Inferior parietal cortex (tissue), 1 donor: ENCODE measurements around the gene SERINC5.
"Not testable (repeated sequence)": the region's sequence is repeated elsewhere in the genome, so short reads cannot be mapped to it uniquely, and the experiment has no call there.

ENCODE experiments used
- DNase-seq: peaks from one replicate; pipeline ENCODE4 v3.0.0-alpha.2; 2016; ENCODE audit errors: extremely low spot score

SERINC5 gene

DNA sequence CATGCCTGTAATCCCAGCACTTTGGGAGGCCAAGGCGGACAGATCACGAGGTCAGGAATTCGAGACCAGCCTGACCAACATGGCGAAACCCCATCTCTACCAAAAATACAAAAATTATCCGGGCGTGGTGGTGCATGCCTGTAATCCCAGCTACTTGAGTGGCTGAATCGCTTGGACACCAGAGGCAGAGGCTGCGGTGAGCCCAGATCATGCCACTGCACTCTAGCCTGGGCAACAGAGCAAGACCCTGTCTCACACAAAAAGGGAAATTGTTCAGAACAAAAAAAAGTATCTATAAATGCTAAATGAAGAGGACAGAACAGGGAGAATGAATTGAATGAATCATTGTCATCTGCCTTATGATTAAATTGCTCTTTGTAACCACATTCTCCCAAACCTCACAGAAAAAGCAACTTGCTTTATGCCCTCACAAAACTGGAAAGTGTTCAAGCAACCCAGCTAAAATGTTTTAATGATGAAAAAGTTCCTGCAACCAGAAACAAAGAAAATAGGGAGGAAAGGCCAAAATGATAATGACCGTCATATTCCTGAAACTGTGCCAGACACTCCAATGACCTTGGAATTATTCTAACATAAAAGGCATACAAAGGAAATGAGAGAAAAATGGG, 83.7 kb downstream of the SERINC5 start:
- DNase-seq: no peak

DNA sequence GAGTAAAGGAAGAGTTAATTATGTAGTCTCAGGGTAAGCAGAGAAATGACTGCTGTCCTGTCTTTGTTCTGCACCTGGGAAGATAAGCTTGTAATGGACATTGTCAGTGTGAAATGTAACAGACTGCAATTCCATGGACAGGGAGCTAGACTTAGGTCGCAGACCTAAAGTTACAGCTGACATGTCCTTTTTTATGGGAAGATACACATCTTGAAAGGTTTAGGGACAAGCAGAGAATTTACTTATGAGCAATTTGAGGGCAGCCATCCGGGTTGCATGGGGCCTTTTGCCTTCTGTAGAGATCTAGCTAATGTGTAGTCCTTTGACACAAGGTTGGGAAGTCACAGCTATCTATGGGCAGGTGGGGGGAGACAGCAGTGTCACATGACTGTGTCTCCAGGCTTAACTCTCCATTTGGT, 85.7 kb downstream of the SERINC5 start:
- no peak for DNase-seq

DNA sequence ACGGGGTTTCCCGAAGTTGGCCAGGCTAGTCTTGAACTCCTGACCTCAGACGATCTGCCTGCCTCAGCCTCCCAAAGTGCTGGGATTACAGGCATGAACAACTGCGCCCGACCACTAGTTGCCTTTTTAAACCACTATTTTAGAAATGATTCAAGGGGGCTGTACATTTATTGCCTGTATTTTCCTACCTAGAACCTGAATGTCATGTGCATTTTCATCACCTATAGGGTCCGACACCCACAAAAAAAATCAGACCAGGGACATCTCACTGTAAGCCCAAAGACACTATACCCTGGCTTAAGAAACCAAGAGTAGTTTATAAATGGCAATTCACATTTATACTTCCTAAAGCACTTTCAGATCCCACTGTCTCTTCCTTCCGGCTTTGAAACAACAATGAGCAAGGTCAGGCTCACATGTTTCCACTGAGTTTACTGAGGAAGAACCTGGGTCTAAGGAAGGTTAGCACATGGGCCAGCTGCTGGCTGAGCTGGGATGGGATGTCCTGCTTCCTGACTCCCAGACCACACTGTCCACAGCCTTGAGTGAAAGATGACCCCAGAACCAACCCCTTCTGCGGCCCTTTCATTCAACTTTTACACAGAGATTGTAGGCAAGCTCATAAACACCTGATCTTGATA, 87.3 kb downstream of the SERINC5 start:
- DNase-seq: no peak

DNA sequence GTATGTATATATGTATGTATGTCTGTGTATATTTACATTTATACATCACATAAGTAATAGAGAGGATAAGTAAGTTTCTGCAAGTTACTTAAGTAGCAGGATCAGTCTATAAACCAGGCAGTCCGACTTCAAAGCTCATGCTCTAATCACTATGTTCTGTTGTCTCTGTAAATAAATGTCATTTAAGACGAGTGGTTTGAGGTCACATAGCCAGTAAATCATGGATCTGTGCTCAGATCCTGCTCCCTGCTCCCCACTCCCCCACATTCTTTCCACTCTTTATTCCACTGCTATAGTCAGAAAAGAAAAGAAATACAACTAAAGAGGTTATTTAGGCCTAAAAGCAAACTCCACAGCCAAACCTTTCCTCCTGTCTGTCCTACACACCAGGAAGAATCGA, 90.4 kb downstream of the SERINC5 start:
- DNase-seq: no peak

DNA sequence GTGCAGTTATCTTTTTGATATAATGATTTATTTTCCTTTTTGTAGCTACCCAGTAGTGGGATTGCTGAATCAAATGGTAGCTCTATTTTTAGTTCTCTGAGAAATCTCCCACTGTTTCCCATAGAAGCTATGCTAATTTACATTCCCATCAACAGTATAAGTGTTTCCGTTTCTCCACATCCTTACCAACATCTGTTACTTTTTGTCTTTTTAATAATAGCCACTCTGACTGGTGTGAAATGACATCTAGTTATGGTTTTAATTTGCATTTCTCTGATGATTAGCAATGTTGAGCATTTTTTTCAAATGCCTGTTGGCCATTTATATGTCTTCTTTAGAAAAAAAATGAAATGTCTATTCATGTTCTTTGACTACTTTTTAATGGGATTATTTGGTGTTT, 94.7 kb downstream of the SERINC5 start:
- DNase-seq: no peak

DNA sequence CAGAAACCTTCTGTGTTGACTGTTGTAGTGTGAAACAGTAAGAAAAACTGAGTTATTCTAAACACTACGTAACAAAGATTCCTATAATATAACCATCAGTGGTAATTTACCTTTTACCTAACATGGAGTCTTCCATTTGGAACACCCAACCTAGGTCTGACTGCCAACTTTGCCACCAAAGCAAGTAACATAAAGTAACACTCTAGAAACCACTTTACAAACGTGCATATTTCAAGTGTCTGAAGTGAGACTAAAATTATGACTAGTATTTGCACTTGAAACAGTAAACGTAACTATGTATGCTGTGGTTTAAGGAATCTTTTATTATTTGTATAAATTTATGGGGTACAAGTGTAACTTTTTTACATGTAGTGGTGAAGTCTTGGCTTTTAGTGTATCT, 95.6 kb downstream of the SERINC5 start:
- no peak for DNase-seq

DNA sequence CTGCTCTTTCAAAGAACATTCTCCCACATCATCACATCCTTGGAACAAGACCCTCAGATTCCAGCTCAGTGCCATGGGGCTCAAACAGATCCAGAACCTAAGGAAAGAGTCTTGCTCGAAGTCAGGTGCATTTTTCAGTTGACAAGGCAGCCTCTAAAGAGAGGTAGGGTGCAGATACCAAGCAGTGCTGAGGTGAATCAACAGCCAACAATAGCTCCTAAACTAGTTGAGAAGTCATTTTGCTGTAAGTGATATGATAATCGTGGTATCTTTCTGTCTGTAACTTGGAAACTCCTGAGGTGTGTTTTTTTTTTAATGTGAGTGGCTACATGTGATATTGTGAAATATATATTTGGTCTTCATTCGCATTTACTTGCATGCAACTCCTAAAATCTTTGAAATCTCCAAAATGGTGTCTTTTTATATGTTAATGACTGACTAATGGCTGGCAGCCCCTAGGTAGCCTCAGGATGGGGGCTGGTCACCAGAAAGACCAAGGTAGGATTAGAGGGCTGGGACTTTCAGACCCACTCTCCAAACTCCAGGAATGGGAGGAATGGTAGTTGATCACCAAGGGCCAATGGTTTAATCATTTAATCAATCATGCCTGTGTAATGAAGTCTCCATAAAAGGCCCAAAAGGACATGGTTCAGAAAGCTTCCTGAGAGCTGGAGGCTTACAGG, 96.6 kb downstream of the SERINC5 start:
- no peak for DNase-seq

DNA sequence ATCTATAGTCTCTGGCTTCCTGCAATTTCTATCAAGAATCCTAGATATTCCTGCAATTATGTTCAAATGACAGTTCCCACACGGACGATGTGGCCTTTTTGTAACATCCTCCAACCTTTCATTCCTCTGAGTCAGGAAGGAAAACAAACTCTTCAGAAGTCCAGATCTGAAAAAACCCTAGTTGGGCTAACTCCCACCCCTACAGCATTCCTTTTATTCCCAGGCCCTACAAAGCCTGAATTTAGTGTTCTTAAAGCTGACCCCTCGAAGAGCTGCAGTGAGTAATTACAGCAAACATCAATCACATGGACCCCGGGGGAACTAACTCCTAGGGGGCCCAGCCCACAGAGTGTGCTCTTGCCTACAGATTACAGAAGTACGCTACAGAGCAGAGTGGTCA, 99.7 kb downstream of the SERINC5 start:
- DNase-seq: no peak

DNA sequence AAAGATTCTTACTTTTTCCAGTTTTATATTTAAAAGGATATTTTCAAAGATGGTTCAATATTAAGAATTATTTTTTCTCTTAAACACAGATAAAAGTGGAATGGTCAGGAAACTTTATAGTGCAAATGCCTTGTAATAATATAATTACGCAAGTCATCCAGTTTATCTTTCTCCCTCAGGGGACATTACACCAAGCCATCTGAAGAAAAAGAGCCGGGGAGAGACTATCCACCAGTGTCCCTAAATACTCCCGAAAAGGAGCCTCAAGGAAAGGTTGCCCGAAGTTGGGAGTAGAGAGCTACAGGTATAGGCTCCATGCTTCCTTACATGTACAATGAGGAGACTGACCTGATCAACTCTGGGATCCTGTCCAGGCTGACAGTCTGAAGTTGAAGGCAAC, 101.1 kb downstream of the SERINC5 start:
- DNase-seq: no peak

DNA sequence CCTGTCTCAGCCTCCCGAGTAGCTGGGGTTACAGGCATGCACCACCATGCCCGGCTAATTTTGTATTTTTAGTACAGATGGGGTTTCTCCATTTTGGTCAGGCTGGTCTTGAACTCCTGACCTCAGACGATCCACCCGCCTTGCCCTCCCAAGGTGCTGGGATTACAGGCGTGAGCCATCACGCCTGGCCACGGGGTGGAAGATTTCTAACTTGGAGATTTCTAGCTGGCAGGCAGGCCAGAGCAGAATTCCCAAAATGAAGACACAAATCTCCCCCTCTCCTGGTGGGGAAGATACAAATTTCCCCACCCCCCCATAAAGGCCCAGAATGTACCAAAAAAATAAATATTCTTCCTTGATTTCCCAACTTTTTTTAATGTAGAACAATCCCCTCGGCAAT, 101.6 kb downstream of the SERINC5 start:
- DNase-seq: not testable (repeated sequence)

DNA sequence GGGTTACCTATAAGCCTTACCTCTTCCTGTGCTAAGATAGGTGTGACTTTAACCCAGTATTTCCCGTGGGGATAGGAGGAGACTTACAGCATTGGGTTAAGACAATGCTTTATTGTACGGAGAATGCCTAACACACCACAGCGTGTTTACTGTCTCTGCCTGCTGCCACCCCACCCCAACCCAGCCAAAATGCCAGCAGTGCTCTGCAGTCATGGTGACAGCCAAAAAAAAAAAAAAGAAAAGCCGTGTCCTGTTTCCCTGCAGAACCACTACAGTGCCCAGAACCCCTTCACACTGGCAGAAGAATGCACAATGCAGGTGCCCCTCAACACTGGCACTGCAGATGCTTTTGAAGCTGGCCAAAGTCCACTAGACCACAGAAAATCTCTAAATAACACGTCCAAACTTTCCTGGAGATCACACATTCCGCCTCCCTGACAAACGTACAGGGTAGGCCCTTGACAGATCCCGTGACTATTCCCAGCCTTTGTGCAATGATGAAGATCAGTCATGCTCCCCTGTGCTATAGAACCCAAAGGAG, 102.2 kb downstream of the SERINC5 start:
- DNase-seq: no peak

DNA sequence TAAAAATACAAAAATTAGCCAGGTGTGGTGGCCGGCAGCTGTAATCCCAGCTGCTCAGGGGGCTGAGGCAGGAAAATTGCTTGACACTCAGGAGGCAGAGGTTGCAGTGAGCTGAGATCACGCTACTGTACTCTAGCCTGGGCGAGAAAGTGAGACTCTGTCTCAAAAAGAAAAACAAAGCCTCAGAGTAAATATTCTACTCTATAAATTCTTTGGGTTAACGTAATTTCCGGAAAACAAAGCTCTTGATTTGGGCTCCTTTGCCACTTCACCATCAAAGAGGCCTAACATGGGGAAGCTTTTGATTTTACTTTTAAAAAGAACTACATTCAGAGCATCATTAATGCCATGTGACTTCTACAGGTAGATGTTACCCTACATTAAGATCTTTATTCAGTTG, 103.1 kb downstream of the SERINC5 start:
- DNase-seq: no peak

DNA sequence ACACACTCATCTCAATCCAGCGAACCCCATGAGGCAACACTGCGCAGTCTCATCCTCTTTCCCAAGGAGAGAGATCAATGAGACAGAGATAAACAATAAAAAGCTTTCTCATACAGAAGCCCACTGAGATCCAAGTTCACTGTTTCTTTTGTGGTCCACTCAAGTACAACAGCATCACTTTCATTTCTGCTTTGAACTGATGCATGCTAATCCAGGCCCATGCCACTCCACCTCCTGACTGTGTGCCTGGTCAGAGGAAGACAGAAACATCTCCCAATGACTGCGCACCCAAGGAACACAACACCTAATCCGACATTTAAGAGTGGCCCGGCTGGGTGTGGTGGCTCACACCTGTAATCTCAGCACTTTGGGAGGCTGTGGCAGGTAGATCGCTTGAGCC, 104.0 kb downstream of the SERINC5 start:
- no peak for DNase-seq

DNA sequence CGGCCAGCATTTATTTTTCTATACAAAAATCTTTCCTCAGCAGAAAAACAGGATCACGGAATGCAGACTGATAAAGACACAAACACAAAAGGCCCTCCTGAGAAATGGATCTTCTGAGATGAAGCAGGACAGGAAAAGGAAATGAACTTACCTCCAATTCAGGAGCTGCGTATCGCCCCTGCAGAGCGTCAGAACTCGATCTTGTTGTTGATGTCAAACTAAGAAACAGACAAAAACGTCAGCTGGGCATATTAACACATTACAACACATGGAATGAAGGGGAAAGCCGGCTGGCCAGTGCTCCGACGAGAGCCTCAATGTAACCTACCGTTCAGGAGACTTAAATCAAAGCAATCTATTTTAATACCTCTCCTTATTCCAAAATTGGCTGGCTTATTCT, 105.1 kb downstream of the SERINC5 start:
- no peak for DNase-seq

DNA sequence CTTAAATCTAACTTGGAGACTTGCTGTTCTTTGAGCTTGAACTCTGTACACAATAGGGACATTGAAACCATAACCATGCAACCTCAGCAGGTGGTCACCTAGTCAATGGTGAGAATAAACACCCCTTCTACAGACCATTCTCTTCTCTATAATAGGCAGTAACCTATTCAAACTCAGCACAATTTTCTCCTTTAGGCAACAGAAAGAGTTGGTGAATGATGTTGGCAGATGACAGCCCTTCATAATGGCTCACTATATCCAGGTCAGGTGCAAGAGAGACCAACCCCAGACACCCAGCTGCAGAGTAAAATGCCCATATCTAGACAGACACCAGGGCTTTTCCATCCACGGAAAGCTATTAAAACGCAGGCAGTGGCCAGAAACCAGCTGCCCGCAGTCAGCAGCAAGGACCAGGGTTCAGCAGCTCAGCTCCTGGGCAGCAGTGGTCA, 106.7 kb downstream of the SERINC5 start:
- peak; percentile 57 for DNase-seq

DNA sequence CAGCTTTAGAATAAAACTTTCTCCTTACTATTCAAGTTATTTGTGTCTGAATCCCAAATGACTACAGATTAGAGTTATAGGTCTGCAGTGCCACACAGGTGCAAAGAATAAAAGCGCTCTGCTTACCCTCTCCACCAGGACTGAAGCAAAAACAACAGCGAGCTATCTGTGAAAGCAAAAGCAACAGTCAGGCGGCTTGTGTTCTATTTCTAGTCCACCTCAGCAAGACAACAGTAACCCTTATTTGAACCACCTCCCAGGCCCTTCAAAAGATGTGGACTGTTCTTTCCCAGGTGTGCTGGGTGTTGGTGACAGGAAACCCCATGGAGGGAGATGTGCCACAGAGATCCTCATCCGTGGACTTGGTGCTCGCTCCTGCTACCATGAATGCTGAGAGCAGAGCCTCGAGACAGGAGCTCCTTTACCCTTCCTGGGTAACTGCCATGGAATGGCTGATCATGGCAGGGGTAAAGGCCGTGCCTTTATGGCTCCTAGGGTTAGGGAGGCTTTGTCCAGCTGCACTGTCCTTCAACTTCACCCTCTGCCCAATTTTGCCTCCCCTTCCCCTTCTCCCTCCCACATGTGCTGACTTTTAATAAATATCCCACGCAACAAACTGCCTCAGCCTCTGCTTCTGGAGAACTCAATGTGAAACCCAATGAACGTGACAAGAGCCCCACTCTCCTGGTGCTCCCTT, 108.6 kb downstream of the SERINC5 start:
- DNase-seq: no peak

DNA sequence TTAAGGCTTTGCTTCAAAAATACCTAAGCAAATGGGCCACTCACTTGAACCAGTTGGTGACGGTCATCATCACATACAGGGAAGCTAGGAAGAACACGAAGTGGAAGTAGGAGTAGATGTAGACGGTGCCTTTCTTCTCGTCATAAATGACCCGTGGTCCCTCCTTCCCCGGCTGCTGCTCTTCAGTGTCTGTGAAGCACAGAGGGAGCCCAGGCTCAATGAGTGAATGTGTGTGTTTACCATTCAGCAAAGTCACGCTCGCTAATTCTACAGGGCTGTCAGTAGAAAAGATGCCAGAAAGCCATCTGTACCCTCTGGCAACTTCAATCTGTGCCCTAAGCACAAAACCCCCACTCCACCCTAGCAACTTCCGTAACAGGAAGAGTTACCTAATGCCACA, 109.8 kb downstream of the SERINC5 start:
- DNase-seq: no peak

DNA sequence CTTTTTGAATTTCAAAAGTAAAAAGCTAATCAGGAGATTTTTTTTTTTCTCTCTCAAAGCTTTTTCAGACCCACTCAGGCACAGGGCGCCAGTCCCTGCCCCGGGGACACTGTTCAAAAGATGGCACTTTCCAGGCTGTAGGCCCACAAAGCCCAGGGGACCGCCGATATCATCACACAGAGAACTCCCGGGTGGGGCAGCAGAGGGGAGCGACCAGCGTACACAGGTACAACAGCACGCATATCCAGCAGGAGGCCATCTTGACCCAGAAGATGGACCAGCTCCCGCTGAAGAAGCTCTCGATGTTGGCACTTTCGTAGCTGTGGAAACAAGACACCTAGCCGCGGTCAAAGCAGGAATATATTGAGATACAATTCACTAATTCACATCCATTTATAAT, 112.4 kb downstream of the SERINC5 start:
- no peak for DNase-seq

DNA sequence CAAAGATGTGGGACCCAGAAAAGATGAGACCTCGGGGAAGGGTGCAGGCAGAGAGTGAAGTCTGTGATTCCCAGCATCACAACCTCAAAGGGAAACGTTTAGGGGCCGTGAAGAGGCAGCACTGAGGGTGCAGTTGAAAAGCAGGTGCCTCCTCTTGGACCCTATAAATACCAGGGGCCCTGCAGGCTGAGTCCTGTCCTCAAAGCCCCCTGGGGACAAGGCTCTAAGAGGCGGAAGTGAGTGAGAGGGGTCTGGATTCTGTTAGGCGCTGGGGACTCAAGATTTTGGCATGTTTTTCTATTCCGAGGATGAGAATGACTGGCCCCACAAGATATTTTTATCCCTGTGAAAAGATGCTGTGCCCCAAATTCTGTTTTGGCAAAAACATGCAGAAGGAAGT, 112.9 kb downstream of the SERINC5 start:
- no peak for DNase-seq

DNA sequence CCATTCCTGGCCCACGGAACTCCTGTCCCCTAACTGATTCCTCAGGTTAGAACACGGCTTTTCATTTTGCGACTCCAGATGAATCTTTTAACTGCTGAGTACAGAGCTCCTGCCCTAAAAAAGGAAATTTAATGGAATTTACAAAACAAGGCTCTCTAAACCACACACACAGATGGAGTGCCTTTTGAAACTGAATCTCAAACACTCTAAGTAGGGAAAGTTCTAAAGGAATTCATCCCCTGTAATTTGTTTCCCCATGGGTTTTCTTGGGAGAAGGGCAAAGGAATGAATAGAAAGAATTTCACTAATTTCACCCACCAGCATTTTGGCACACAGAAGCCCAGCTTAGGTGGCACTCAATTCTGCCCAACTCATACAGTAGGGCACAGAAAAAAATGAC, 114.2 kb downstream of the SERINC5 start:
- no peak for DNase-seq

DNA sequence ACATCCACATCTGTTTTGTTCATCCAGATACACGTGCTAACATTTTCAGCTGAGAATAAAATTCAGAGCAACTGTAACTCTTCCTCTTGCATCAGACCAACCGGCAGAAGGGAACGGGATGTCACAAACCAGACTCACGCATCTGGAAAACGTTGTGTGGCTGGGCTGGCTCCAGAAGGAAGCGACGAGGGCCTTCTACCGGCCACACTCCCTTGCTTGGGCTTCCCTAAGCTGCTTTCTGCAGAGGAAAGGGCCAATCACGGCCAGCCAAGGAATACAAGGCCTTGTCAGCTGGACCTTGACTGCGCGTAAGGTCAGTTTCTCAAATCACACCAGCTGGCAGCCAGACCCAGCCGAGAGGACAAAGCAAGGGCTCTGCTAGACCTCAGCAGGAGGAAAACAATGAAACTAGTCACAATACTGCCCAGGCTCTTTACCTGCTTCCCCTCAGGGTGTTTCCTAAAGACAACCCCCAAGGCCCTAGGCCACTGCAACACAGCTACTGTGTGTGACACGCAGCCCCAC, 114.6 kb downstream of the SERINC5 start:
- DNase-seq: no peak

DNA sequence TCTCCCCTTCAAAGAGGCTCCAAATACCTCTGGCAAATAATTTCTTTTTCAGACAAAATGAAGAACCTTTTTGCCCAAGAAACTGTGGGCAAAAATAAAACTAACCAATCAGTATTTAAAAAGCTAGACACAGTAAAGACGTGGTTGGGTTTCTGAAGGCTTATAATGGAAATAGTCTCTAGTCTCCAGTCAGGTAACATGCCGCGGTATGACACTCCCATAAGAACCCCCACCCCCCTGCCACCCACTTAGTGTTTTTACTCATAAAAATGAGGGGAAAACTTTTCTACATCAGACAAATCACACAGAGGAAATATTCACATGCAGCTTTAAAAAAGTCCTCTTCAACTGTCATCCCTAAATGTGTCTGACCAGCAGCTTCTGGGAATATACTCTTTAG, 115.4 kb downstream of the SERINC5 start:
- no peak for DNase-seq
